GM23338 (cell line): ENCODE data around the gene PSMC3. TPM values are rescaled to one million over a fixed set of nuclear protein-coding genes. Genes with fewer than 3 reads are reported as not detected.

ENCODE experiments used
- ATAC-seq: fragments of 200-7000 bp; cut with Tn5 transposase; 3 replicates; pipeline ENCODE4 v1.9.1; 2020
- DNase-seq: peaks from one replicate; pipeline ENCODE4 v3.0.0-alpha.2; 2015; ENCODE audit warnings: low spot score
- H2AFZ ChIP-seq: fragments of 200-600 bp; sonication (generic); 2 replicates; pipeline ENCODE4 v1.8.0; 2016; ENCODE audit warnings: antibody characterized with exemption, mild to moderate bottlenecking, moderate library complexity
- H3F3A ChIP-seq: fragments of 200-600 bp; sonication (generic); replicated peaks from 2 replicates; pipeline ENCODE4 v1.8.0; 2017; ENCODE audit warnings: antibody characterized with exemption, mixed run types, low read depth
- H3K27ac ChIP-seq: fragments of 200-600 bp; sonication (generic); 2 replicates; pipeline ENCODE4 v1.6.1; 2016; ENCODE audit warnings: low read depth
- H3K27me3 ChIP-seq: fragments of 200-600 bp; sonication (generic); 2 replicates; pipeline ENCODE4 v1.8.0; 2016; ENCODE audit warnings: mild to moderate bottlenecking, mixed run types, moderate library complexity; ENCODE audit not compliant: insufficient read depth
- H3K36me3 ChIP-seq: fragments of 200-600 bp; sonication (generic); 2 replicates; pipeline ENCODE4 v1.8.0; 2016; ENCODE audit warnings: mild to moderate bottlenecking; ENCODE audit not compliant: insufficient read depth
- H3K4me1 ChIP-seq: fragments of 200-600 bp; sonication (generic); 2 replicates; pipeline ENCODE4 v1.8.0; 2016; ENCODE audit warnings: mild to moderate bottlenecking, moderate library complexity; ENCODE audit not compliant: insufficient read depth
- H3K4me2 ChIP-seq: fragments of 200-600 bp; sonication (generic); 2 replicates; pipeline ENCODE4 v1.7.1; 2017; ENCODE audit warnings: mixed run types
- H3K4me3 ChIP-seq: fragments of 200-600 bp; sonication (generic); 2 replicates; pipeline ENCODE4 v1.6.1; 2016; ENCODE audit warnings: mixed run types
- H3K79me2 ChIP-seq: fragments of 200-600 bp; sonication (generic); replicated peaks from 2 replicates; pipeline ENCODE4 v1.8.0; 2017; ENCODE audit warnings: mild to moderate bottlenecking; ENCODE audit not compliant: insufficient read depth
- H3K9me2 ChIP-seq: fragments of 200-600 bp; sonication (generic); 2 replicates; pipeline ENCODE4 v1.8.0; 2017; ENCODE audit not compliant: insufficient read depth
- H4K20me1 ChIP-seq: fragments of 200-600 bp; sonication (generic); replicated peaks from 2 replicates; pipeline ENCODE4 v1.8.0; 2017; ENCODE audit warnings: mild to moderate bottlenecking; ENCODE audit not compliant: insufficient read depth
- H3K27ac Mint-ChIP-seq: 2 replicates; pipeline ENCODE4 v1.8.0; 2020; ENCODE audit warnings: inconsistent platforms, mild to moderate bottlenecking, moderate library complexity, mixed read lengths
- H3K27me3 Mint-ChIP-seq: 3 replicates; pipeline ENCODE4 v1.8.0; 2022; ENCODE audit warnings: low read depth, mild to moderate bottlenecking, moderate library complexity, mixed read lengths, inconsistent platforms; ENCODE audit not compliant: insufficient read depth, poor library complexity
- H3K36me3 Mint-ChIP-seq: 3 replicates; pipeline ENCODE4 v1.8.0; 2021; ENCODE audit warnings: low read depth, mild to moderate bottlenecking, inconsistent platforms, moderate library complexity, mixed read lengths
- H3K4me1 Mint-ChIP-seq: 3 replicates; pipeline ENCODE4 v1.8.0; 2020; ENCODE audit warnings: mild to moderate bottlenecking, inconsistent platforms, mixed read lengths
- H3K4me3 Mint-ChIP-seq: 3 replicates; pipeline ENCODE4 v1.8.0; 2021; ENCODE audit warnings: moderate library complexity, mild to moderate bottlenecking, inconsistent platforms, mixed read lengths
- H3K9me3 Mint-ChIP-seq: 3 replicates; pipeline ENCODE4 v1.8.0; 2020; ENCODE audit warnings: moderate library complexity, mild to moderate bottlenecking, inconsistent platforms, mixed read lengths
- ZNF114 ChIP-seq: fragments of 250-450 bp; sonication (Bioruptor Pico); IDR thresholded peaks from 2 replicates; pipeline ENCODE4 v1.5.0; 2020; ENCODE audit warnings: mild to moderate bottlenecking, moderate library complexity
- ZNF331 ChIP-seq: fragments of 250-450 bp; sonication (Bioruptor Pico); IDR thresholded peaks from 2 replicates; pipeline ENCODE4 v1.5.0; 2020; ENCODE audit warnings: low read depth, mild to moderate bottlenecking, moderate library complexity
- ZNF462 ChIP-seq: fragments of 250-450 bp; sonication (Bioruptor Pico); IDR thresholded peaks from 2 replicates; pipeline ENCODE4 v1.5.0; 2020; ENCODE audit warnings: mild to moderate bottlenecking, moderate library complexity
- polyA plus RNA-seq: library from polyadenylated mRNA; unstranded; fragments of >200 nt; fragmentation: Nextera tagmentation; extraction: Ambion mirVana; gene quantifications from 2 replicates; pipeline ENCODE4 v1.2.1, GENCODE V29; 2016
- total RNA-seq: library from RNA; depleted of rRNA; stranded (reverse); fragments of >200 nt; shearing (Covaris generic); gene quantifications from 2 replicates; pipeline ENCODE4 v1.2.3, GENCODE V29; 2014

The PSMC3 gene
- total and polyA plus RNA-seq, 2 experiments from 2014 or later: 147 to 190 TPM

DNA sequence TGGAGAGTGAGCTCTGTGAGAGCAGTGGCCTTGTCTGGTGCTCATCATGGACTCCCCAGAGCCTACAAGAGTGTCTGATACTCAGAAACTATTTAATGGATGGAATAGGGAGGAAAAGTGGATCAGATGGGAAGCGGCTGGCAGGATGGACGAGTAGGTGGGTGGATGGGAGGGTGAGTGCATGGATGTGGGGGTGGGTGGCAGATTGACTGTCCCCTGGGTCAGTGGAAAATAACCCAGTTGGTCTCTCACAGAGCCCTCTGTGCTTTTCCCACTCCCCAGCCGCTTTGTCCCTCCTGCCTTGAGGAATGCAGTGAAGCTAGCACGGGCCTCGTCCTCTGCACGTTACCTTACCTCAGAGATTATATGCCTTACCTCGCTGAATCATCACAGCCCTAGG, 53.8 kb downstream of the PSMC3 start:
- no peak for DNase-seq

More for the DNA sequence above, 53.8 kb downstream of the PSMC3 start:
- no peak overlapping the region for H3K4me3 Mint-ChIP-seq
- no peak overlapping the region for H3K4me3 ChIP-seq
- H3K36me3 Mint-ChIP-seq: no peaks in the 10 kb centered on the region
- H3K4me1 ChIP-seq: no peaks in the 10 kb centered on the region; the same call in 1 of the 2 replicates
- H3K9me2 ChIP-seq: no peaks in the 10 kb centered on the region
- H3K4me1 Mint-ChIP-seq: no peaks in the 10 kb centered on the region
- H4K20me1 ChIP-seq: no peaks in the 10 kb centered on the region
- no peaks in the 10 kb centered on the region for H3K79me2 ChIP-seq
- peaks cover 2% of the 10 kb centered on the region for H3K27me3 Mint-ChIP-seq
- H3K9me3 Mint-ChIP-seq: no peaks in the 10 kb centered on the region; the same call in 2 of the 3 replicates
- no peaks in the 10 kb centered on the region for H3K27me3 ChIP-seq
- no peak overlapping the region for H2AFZ ChIP-seq
- no peak overlapping the region for H3K4me2 ChIP-seq
- no peak for TF ChIP-seq ZNF114 (CRISPR knock-in tag)
- TF ChIP-seq ZNF462 (CRISPR knock-in tag): no peak
- TF ChIP-seq ZNF331 (CRISPR knock-in tag): no peak
- no peaks in the 10 kb centered on the region for H3K36me3 ChIP-seq
- ATAC-seq: no peak
- H3K27ac ChIP-seq: no peak overlapping the region
- no peak overlapping the region for H3K27ac Mint-ChIP-seq
- H3F3A ChIP-seq: no peaks in the 10 kb centered on the region
